Measurements from ENCODE around the gene ZNF180. TPM values are rescaled to one million over a fixed set of nuclear protein-coding genes. Genes with fewer than 3 reads are reported as not detected.

The ZNF180 gene
- total RNA-seq, 1 experiment from 2014 or later, result 8.9 TPM

GRCh38 chr19:44509478-44509877, 9.2 kb upstream of the ZNF180 start:
- peaks cover 73% of the 10 kb centered on the region for H3K27me3 Mint-ChIP-seq (ENCODE audit: low read depth)

More at GRCh38 chr19:44509478-44509877, 9.2 kb upstream of the ZNF180 start:
- no peak overlapping the region for H3K4me3 Mint-ChIP-seq
- no peak for TF ChIP-seq IRF2 (CRISPR knock-in tag; IDR thresholded peaks at IDR 0.05; ENCODE audit: borderline replicate concordance, low read depth)
- no peak for TF ChIP-seq PRDM15 (CRISPR knock-in tag; IDR thresholded peaks at IDR 0.05)
- TF ChIP-seq NFE2L1 (CRISPR knock-in tag; IDR thresholded peaks at IDR 0.05), result no peak
- TF ChIP-seq ZNF532 (CRISPR knock-in tag; IDR thresholded peaks at IDR 0.05; ENCODE audit: borderline replicate concordance), result no peak
- TF ChIP-seq ARID4B (CRISPR knock-in tag; IDR thresholded peaks at IDR 0.05; ENCODE audit: borderline replicate concordance), result no peak
- TF ChIP-seq NR2C2 (CRISPR knock-in tag; IDR thresholded peaks at IDR 0.05), result no peak
- no peak for TF ChIP-seq OVOL2 (CRISPR knock-in tag; IDR thresholded peaks at IDR 0.05; ENCODE audit: borderline replicate concordance)
- TF ChIP-seq USF2 (CRISPR knock-in tag; IDR thresholded peaks at IDR 0.05), result no peak
- TF ChIP-seq TP53 (CRISPR knock-in tag; IDR thresholded peaks at IDR 0.05), result no peak
- no peak for TF ChIP-seq ZNF416 (CRISPR knock-in tag; IDR thresholded peaks at IDR 0.05)
- TF ChIP-seq AFF4 (CRISPR knock-in tag; IDR thresholded peaks at IDR 0.05; ENCODE audit: borderline replicate concordance), result no peak
- TF ChIP-seq ZNF396 (CRISPR knock-in tag; IDR thresholded peaks at IDR 0.05; ENCODE audit: borderline replicate concordance), result no peak
- no peak for TF ChIP-seq ELF4 (CRISPR knock-in tag; IDR thresholded peaks at IDR 0.05; ENCODE audit: low read depth)
- TF ChIP-seq CTCF (IDR thresholded peaks at IDR 0.05), result no peak
- no peak for TF ChIP-seq ETV6 (CRISPR knock-in tag; IDR thresholded peaks at IDR 0.05)
- TF ChIP-seq CREM (CRISPR knock-in tag; IDR thresholded peaks at IDR 0.05), result no peak
- no peak for TF ChIP-seq RORB (CRISPR knock-in tag; IDR thresholded peaks at IDR 0.05)
- TF ChIP-seq NFATC4 (CRISPR knock-in tag; IDR thresholded peaks at IDR 0.05), result no peak
- peaks cover 3% of the 10 kb centered on the region; the same call in 1 of the 2 replicates for H3K36me3 Mint-ChIP-seq
- no peak overlapping the region for H3K27ac Mint-ChIP-seq
- POLR2A ChIA-PET, result no interaction called here
- CTCF ChIA-PET, result no interaction called here
- H3K9me3 Mint-ChIP-seq, result peaks cover 63% of the 10 kb centered on the region
- ATAC-seq, result no peak
- no peak for DNase-seq (ENCODE audit: low spot score)
- no peaks in the 10 kb centered on the region for H3K4me1 Mint-ChIP-seq

Measured in WTC11 (cell line).